ENCODE data around the gene THAP8. TPM values are rescaled to one million over a fixed set of nuclear protein-coding genes. Genes with fewer than 3 reads are reported as not detected.

The THAP8 gene
- total and polyA plus RNA-seq, 10 of the 15 experiments (the other 5 are each of a cell fraction or from before 2014, with no cell fraction given) = 0.24 to 4.4 (median 2.6) TPM

DNA sequence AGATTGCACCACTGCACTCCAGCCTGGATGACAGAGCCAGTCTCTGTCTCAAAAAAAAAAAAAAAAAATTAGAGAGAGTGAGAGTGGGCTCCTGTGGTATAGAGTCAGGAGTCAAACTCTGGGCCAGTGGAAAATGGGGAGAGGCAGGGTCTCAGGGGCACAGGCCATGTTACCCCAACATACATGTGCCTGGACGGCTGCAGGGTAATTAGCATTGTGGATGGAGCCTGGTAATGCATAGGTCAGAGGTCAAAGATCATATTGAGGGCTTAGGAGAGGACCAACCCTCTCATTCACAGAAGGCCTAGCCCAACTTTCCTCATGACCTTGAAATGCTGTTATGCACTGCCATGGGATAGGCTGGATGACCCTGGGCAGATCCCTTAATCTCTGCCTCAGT lies 28.5 kb downstream of the THAP8 start:
- CTCF ChIA-PET = no interaction called here
- Histone ChIP-seq H3K4me3 (no peak overlapping the region), H3K36me3 (ENCODE audit: control insufficient read depth in 2 of 2, insufficient read depth in 2 of 2, low read length in 1 of 2) (peaks cover 0 to 5% of the 10 kb centered on the region in 2 experiments; a peak in 2 of 4 replicates), H3K27me3 (replicated peaks in 1 of 2; ENCODE audit: control insufficient read depth in 2 of 2, insufficient read depth in 2 of 2, low read length in 1 of 2) (no peaks in the 10 kb centered on the region), H3K27ac (ENCODE audit: control insufficient read depth, insufficient read depth) (no peak overlapping the region), H3K9ac (ENCODE audit: control insufficient read depth, insufficient read depth, low read length) (no peak overlapping the region), H3K9me3 (replicated peaks; ENCODE audit: control insufficient read depth, insufficient read depth, low read length) (no peaks in the 10 kb centered on the region), H3K4me2 (ENCODE audit: control insufficient read depth, insufficient read depth) (no peak overlapping the region), H2AFZ (ENCODE audit: control insufficient read depth, low read depth, low read length) (no peak overlapping the region), H3K4me1 (ENCODE audit: control insufficient read depth, insufficient read depth, low read length) (no peaks in the 10 kb centered on the region), H3K79me2 (ENCODE audit: control insufficient read depth, insufficient read depth, low read length) (no peaks in the 10 kb centered on the region), H4K20me1 (ENCODE audit: control insufficient read depth, insufficient read depth) (no peaks in the 10 kb centered on the region)
- SMC1A ChIA-PET (ENCODE audit: uncharacterized antibody, unreplicated experiment) = no interaction called here
- no peak for ATAC-seq
- BruUV-seq (replicated peaks) = no TSS peak
- TF ChIP-seq, protein P1, sequence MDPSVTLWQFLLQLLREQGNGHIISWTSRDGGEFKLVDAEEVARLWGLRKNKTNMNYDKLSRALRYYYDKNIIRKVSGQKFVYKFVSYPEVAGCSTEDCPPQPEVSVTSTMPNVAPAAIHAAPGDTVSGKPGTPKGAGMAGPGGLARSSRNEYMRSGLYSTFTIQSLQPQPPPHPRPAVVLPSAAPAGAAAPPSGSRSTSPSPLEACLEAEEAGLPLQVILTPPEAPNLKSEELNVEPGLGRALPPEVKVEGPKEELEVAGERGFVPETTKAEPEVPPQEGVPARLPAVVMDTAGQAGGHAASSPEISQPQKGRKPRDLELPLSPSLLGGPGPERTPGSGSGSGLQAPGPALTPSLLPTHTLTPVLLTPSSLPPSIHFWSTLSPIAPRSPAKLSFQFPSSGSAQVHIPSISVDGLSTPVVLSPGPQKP (IDR thresholded peaks at IDR 0.05; ENCODE audit: low read depth, low read length) = no peak
- peak; percentile 41; the same call in 1 of the 2 replicates for TF ChIP-seq NR2F1 (conservative IDR thresholded peaks at IDR 0.05)
- POLR2A ChIA-PET = no interaction called here
- intact Hi-C loops (cut with micrococcal nuclease; ENCODE audit: unreplicated experiment) (no loop called here), in situ Hi-C loops (cut with MboI) (no loop called here)
- no peak for FAIRE-seq
- no peak for DNase-seq (ENCODE audit: low read depth, low spot score)
- RAD21 ChIA-PET (ENCODE audit: unreplicated experiment) = no interaction called here
- WGBS (ENCODE audit: insufficient coverage, insufficient replicate concordance, low lambda C conversion rate, missing lambda C conversion rate) = 64% methylated on average over 1 of the region's 1 CpG

DNA sequence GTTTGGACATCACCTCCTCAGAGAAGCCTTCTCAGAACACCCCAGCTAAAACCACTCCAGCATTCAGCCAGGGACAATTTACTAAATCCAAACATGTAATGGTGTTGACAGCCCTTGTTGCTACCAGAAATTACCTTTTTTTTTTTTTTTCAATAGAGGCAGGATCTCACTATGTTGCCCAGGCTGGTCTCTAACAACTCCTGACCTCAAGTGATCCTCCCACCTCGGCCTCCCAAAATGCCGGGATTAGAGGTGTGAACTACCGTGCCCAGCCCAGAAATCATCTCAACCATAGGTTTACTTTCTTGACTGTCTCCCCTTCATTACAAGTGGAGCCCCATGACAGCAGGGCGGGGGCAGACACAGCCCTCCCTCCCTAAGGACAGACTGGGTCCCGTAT lies 30.7 kb downstream of the THAP8 start:
- ATAC-seq (no peak), DNase-seq (ENCODE audit: low read depth, low spot score) (no peak), FAIRE-seq (no peak)
- no TSS peak for BruUV-seq (replicated peaks)
- RAD21 ChIA-PET (ENCODE audit: unreplicated experiment) = no interaction called here
- H3K4me3 ChIP-seq = no peak overlapping the region
- in situ Hi-C loops (cut with MboI) (no loop called here), intact Hi-C loops (cut with micrococcal nuclease; ENCODE audit: unreplicated experiment) (no loop called here)
- H4K20me1 ChIP-seq (ENCODE audit: control insufficient read depth, insufficient read depth) = no peaks in the 10 kb centered on the region
- POLR2A ChIA-PET = interaction anchor here (0.9 kb wide), 1 partner anchor 9 kb away, joined by 3 read pairs; the partner anchor contains the start of gene ALKBH6
- H3K4me1 ChIP-seq (ENCODE audit: control insufficient read depth, insufficient read depth, low read length) = no peaks in the 10 kb centered on the region
- H3K9ac ChIP-seq (ENCODE audit: control insufficient read depth, insufficient read depth, low read length) = no peak overlapping the region
- no peaks in the 10 kb centered on the region for H3K27me3 ChIP-seq (replicated peaks in 1 of 2; ENCODE audit: control insufficient read depth in 2 of 2, insufficient read depth in 2 of 2, low read length in 1 of 2)
- H3K79me2 ChIP-seq (ENCODE audit: control insufficient read depth, insufficient read depth, low read length) = no peaks in the 10 kb centered on the region
- H3K9me3 ChIP-seq (replicated peaks; ENCODE audit: control insufficient read depth, insufficient read depth, low read length) = no peaks in the 10 kb centered on the region
- H2AFZ ChIP-seq (ENCODE audit: control insufficient read depth, low read depth, low read length) = no peak overlapping the region
- no peak overlapping the region for H3K4me2 ChIP-seq (ENCODE audit: control insufficient read depth, insufficient read depth)
- CTCF ChIA-PET = no interaction called here
- 98% methylated on average over 5 of the region's 5 CpGs for WGBS (ENCODE audit: insufficient coverage, insufficient replicate concordance, low lambda C conversion rate, missing lambda C conversion rate)
- H3K27ac ChIP-seq (ENCODE audit: control insufficient read depth, insufficient read depth) = no peak overlapping the region
- SMC1A ChIA-PET (ENCODE audit: uncharacterized antibody, unreplicated experiment) = no interaction called here
- peaks cover 0 to 5% of the 10 kb centered on the region in 2 experiments; a peak in 3 of 4 replicates for H3K36me3 ChIP-seq (ENCODE audit: control insufficient read depth in 2 of 2, insufficient read depth in 2 of 2, low read length in 1 of 2)
- no peak for TF ChIP-seq TAF1 (IDR thresholded peaks at IDR 0.05; ENCODE audit: borderline replicate concordance, low read depth, low read length)
- no peak for TF ChIP-seq DPF2 (IDR thresholded peaks at IDR 0.05)
- no peak for TF ChIP-seq ZNF207 (IDR thresholded peaks at IDR 0.05; ENCODE audit: borderline replicate concordance)
- no peak for TF ChIP-seq ETV6 (conservative IDR thresholded peaks at IDR 0.05 in 1 of 2, IDR thresholded peaks at IDR 0.05 in 1 of 2; ENCODE audit: borderline replicate concordance in 1 of 2, low read depth in 1 of 2)
- TF ChIP-seq LARP7 (IDR thresholded peaks at IDR 0.05) = no peak
- TF ChIP-seq SIX5 (IDR thresholded peaks at IDR 0.05; ENCODE audit: low read depth, low read length, severe bottlenecking) = no peak
- no peak for TF ChIP-seq FOXM1 (IDR thresholded peaks at IDR 0.05; ENCODE audit: low read depth, low read length)
- no peak for TF ChIP-seq NRF1 (conservative IDR thresholded peaks at IDR 0.05; ENCODE audit: low read depth, low read length)
- TF ChIP-seq MYB (IDR thresholded peaks at IDR 0.05; ENCODE audit: borderline replicate concordance, low read depth, low read length) = no peak
- TF ChIP-seq, protein P2, sequence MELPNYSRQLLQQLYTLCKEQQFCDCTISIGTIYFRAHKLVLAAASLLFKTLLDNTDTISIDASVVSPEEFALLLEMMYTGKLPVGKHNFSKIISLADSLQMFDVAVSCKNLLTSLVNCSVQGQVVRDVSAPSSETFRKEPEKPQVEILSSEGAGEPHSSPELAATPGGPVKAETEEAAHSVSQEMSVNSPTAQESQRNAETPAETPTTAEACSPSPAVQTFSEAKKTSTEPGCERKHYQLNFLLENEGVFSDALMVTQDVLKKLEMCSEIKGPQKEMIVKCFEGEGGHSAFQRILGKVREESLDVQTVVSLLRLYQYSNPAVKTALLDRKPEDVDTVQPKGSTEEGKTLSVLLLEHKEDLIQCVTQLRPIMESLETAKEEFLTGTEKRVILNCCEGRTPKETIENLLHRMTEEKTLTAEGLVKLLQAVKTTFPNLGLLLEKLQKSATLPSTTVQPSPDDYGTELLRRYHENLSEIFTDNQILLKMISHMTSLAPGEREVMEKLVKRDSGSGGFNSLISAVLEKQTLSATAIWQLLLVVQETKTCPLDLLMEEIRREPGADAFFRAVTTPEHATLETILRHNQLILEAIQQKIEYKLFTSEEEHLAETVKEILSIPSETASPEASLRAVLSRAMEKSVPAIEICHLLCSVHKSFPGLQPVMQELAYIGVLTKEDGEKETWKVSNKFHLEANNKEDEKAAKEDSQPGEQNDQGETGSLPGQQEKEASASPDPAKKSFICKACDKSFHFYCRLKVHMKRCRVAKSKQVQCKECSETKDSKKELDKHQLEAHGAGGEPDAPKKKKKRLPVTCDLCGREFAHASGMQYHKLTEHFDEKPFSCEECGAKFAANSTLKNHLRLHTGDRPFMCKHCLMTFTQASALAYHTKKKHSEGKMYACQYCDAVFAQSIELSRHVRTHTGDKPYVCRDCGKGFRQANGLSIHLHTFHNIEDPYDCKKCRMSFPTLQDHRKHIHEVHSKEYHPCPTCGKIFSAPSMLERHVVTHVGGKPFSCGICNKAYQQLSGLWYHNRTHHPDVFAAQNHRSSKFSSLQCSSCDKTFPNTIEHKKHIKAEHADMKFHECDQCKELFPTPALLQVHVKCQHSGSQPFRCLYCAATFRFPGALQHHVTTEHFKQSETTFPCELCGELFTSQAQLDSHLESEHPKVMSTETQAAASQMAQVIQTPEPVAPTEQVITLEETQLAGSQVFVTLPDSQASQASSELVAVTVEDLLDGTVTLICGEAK (IDR thresholded peaks at IDR 0.05; ENCODE audit: borderline replicate concordance) = no peak
- TF ChIP-seq MTA3 (IDR thresholded peaks at IDR 0.05; ENCODE audit: borderline replicate concordance, low read length) = no peak
- TF ChIP-seq RB1 (IDR thresholded peaks at IDR 0.05; ENCODE audit: borderline replicate concordance) = no peak
